Right lobe of liver (tissue), 4 donors: ENCODE measurements around the gene C14orf132.

Experiments
- CTCF ChIP-seq, 4 donors: fragments of 200-600 bp in 3 of 4; fragments of 450-650 bp in 1 of 4; IDR thresholded peaks; one replicate each; pipeline versions ENCODE4 v1.5.1 to v1.8.0; 2016 to 2022; ENCODE audit warnings: antibody characterized with exemption in 4 of 4, mild to moderate bottlenecking in 2 of 4
- POLR2A ChIP-seq: fragments of 450-650 bp; IDR thresholded peaks from one replicate; pipeline ENCODE4 v1.6.1; 2017; ENCODE audit warnings: antibody characterized with exemption, mild to moderate bottlenecking
- donor health status: DM: no; HTN: no; CAD: no.
- donor health status: DM: no; HTN: no; CAD: no.
- donor health status: DM: no; HTN: yes; CAD: no.

- TF ChIP-seq CTCF (IDR thresholded peaks at IDR 0.05) = no peak
- TF ChIP-seq POLR2A = no peak
Observed at GRCh38 chr14:96078625-96079016, 39.5 kb downstream of the C14orf132 start.
